ENCODE results near the gene FILIP1. TPM values are rescaled to one million over a fixed set of nuclear protein-coding genes. Genes with fewer than 3 reads are reported as not detected.

Gene FILIP1
- total RNA-seq, 1 donor from 2014 or later, result under 0.01 TPM

DNA sequence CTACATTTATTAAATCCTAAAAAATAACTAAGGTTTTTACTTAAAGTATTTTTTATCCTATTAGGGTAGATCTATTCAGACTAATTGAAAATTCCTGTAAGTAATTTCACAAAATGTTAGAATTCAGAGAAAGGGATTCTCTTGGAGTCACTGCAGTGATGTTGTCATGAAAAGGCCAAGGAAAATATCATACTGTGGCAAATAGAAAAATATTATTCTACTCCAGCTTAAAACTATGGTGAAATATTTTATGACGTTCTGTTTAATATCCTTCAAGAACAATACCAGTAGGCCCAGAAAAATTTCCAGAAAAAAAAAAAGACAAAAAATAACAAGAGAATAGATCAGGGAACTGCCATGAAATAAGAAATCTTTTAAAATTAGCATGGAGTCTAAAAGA, 73.6 kb downstream of the FILIP1 start:
- DNase-seq (ENCODE audit: low read depth) (no peak), FAIRE-seq (no peak)
- Histone ChIP-seq H3K36me3 (ENCODE audit: control insufficient read depth, insufficient read depth, low read length) (no peaks in the 10 kb centered on the region), H3K4me3 (ENCODE audit: low read depth, low read length) (no peak overlapping the region), H3K27me3 (ENCODE audit: control insufficient read depth, insufficient read depth, low read length) (no peaks in the 10 kb centered on the region)
- TF ChIP-seq, protein P1, sequence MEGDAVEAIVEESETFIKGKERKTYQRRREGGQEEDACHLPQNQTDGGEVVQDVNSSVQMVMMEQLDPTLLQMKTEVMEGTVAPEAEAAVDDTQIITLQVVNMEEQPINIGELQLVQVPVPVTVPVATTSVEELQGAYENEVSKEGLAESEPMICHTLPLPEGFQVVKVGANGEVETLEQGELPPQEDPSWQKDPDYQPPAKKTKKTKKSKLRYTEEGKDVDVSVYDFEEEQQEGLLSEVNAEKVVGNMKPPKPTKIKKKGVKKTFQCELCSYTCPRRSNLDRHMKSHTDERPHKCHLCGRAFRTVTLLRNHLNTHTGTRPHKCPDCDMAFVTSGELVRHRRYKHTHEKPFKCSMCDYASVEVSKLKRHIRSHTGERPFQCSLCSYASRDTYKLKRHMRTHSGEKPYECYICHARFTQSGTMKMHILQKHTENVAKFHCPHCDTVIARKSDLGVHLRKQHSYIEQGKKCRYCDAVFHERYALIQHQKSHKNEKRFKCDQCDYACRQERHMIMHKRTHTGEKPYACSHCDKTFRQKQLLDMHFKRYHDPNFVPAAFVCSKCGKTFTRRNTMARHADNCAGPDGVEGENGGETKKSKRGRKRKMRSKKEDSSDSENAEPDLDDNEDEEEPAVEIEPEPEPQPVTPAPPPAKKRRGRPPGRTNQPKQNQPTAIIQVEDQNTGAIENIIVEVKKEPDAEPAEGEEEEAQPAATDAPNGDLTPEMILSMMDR (IDR thresholded peaks at IDR 0.05; ENCODE audit: insufficient read depth, low read length, severe bottlenecking), result no peak

- DNase-seq (ENCODE audit: low read depth), result no peak
- Histone ChIP-seq H3K4me3 (ENCODE audit: low read depth, low read length) (no peak overlapping the region), H3K36me3 (ENCODE audit: control insufficient read depth, insufficient read depth, low read length) (no peaks in the 10 kb centered on the region), H3K27me3 (ENCODE audit: control insufficient read depth, insufficient read depth, low read length) (no peaks in the 10 kb centered on the region)
- TF ChIP-seq, protein P1 (IDR thresholded peaks at IDR 0.05; ENCODE audit: insufficient read depth, low read length, severe bottlenecking), result no peak
- FAIRE-seq, result no peak
These were observed 74.2 kb downstream of the FILIP1 start for GRCh38 chr6:75419416-75419815.

DNA sequence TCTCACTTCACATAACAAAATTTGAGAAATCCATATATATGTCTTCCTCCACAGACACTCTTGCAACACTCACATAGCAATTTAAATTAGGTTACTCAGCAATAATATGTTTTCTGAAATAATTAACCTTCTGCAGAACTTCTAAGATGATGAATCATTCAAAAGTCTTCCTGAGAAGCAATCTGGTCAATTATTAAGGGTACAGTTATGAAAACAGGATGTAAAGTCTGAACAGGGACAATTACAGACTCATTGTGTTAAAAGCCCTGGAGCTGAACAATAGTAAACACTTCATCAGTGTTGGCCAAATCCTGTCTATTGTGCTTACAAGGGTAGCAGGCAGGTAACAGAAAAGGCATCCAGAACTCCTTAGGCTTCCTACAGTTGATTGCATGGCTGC, 75.4 kb downstream of the FILIP1 start:
- TF ChIP-seq, protein P1 (IDR thresholded peaks at IDR 0.05; ENCODE audit: insufficient read depth, low read length, severe bottlenecking), result no peak
- Histone ChIP-seq H3K4me3 (ENCODE audit: low read depth, low read length) (no peak overlapping the region), H3K27me3 (ENCODE audit: control insufficient read depth, insufficient read depth, low read length) (no peaks in the 10 kb centered on the region), H3K36me3 (ENCODE audit: control insufficient read depth, insufficient read depth, low read length) (no peaks in the 10 kb centered on the region)
- DNase-seq (ENCODE audit: low read depth) (peak; percentile 90), FAIRE-seq (no peak)

DNA sequence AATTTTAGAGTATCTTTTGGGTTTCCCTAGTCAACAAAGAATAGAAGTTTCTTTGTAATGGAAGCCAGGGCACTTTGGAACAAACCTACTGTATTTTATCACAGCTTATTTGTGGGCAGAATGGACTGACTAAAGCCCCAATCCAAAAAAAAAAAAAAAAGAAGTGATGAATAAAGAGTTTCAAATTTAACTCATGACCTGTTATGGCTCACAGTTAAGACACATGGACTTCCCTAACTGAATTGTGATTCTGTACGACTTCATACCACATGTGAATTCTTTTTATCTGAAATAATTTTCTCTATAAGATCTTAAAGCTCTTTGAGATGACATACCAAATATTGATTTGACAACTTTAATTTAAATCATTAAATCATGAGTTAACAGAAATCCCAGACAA, 77.2 kb downstream of the FILIP1 start:
- no peak overlapping the region for H3K4me3 ChIP-seq (ENCODE audit: low read depth, low read length)
- no peaks in the 10 kb centered on the region for H3K27me3 ChIP-seq (ENCODE audit: control insufficient read depth, insufficient read depth, low read length)
- FAIRE-seq (no peak), DNase-seq (ENCODE audit: low read depth) (no peak)
- TF ChIP-seq, protein P1 (IDR thresholded peaks at IDR 0.05; ENCODE audit: insufficient read depth, low read length, severe bottlenecking), result no peak
- no peaks in the 10 kb centered on the region for H3K36me3 ChIP-seq (ENCODE audit: control insufficient read depth, insufficient read depth, low read length)

DNA sequence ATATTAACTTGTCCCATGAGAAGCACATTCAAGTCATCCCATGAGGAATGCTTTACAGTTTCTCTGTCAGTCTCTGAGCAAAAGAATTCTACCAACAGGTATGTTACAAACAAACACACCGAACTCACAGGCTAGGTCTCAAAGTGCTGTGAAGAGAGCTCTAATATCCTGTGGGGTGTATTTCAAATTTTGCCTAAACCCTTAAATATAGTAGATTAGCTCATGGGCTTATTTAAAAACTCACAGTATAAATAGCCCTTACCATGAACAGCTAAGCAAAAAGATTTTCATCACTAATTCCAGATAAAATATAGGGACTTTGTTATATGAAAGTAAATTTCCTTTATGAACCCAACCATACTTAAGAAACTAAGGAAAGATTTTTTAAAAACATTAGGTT, 77.8 kb downstream of the FILIP1 start:
- H3K4me3 ChIP-seq (ENCODE audit: low read depth, low read length), result no peak overlapping the region
- H3K27me3 ChIP-seq (ENCODE audit: control insufficient read depth, insufficient read depth, low read length), result no peaks in the 10 kb centered on the region
- FAIRE-seq, result no peak
- DNase-seq (ENCODE audit: low read depth), result no peak
- TF ChIP-seq, protein P1 (IDR thresholded peaks at IDR 0.05; ENCODE audit: insufficient read depth, low read length, severe bottlenecking), result no peak
- no peaks in the 10 kb centered on the region for H3K36me3 ChIP-seq (ENCODE audit: control insufficient read depth, insufficient read depth, low read length)

GRCh38 chr6:75414445-75415021, 79.1 kb downstream of the FILIP1 start:
- Histone ChIP-seq H3K36me3 (ENCODE audit: control insufficient read depth, insufficient read depth, low read length) (no peaks in the 10 kb centered on the region), H3K4me3 (ENCODE audit: low read depth, low read length) (no peak overlapping the region), H3K27me3 (ENCODE audit: control insufficient read depth, insufficient read depth, low read length) (no peaks in the 10 kb centered on the region)
- TF ChIP-seq, protein P1 (IDR thresholded peaks at IDR 0.05; ENCODE audit: insufficient read depth, low read length, severe bottlenecking), result no peak
- no peak for DNase-seq (ENCODE audit: low read depth)
- FAIRE-seq, result no peak
